Caco-2 (cell line): Measurements from ENCODE around the gene FAH. TPM values are rescaled to one million over a fixed set of nuclear protein-coding genes. Genes with fewer than 3 reads are reported as not detected.

Source experiments
- BruUV-seq: library from RNA; stranded (reverse); fragments of 400-500 nt; replicated peaks from 2 replicates; lab custom pipeline; 2021; lab: Mats Ljungman, UMichigan
- CTCF ChIA-PET: fragments of 300-600 bp; sonication (Branson Sonifier 250); formaldehyde crosslinking; loops from one replicate; lab custom pipeline; 2022; ENCODE audit warnings: antibody characterized with exemption; lab: Charles Lee
- POLR2A ChIA-PET: fragments of 300-600 bp; sonication (Branson Sonifier 250); formaldehyde crosslinking; loops from one replicate; lab custom pipeline; 2022; ENCODE audit warnings: antibody characterized with exemption; lab: Charles Lee
- DNase-seq, 2 experiments: peaks; one replicate each; pipeline versions ENCODE4 v3.0.0 to v3.0.0-alpha.2; 2020 to 2022
- H3K27me3 ChIP-seq: replicated peaks from 2 replicates; pipeline ENCODE4 v1.6.0; 2011; ENCODE audit warnings: low read length; ENCODE audit not compliant: control insufficient read depth, insufficient read depth
- H3K36me3 ChIP-seq: 2 replicates; pipeline ENCODE4 v1.5.1; 2011; ENCODE audit warnings: low read length; ENCODE audit not compliant: control insufficient read depth, insufficient read depth
- H3K4me1 ChIP-seq: fragments of 250-450 bp; sonication (Bioruptor Pico); 2 replicates; pipeline ENCODE4 v1.5.1; 2020; ENCODE audit warnings: mild to moderate bottlenecking
- H3K4me3 ChIP-seq: 2 replicates; pipeline ENCODE4 v1.5.1; 2011; ENCODE audit warnings: low read depth, mild to moderate bottlenecking, control low read depth, low read length
- H3K9me3 ChIP-seq: fragments of 250-450 bp; sonication (Bioruptor Pico); 2 replicates; pipeline ENCODE4 v1.5.1; 2020; ENCODE audit warnings: mild to moderate bottlenecking, moderate library complexity
- H3K27ac Mint-ChIP-seq: one replicate; pipeline ENCODE4 v1.8.0; 2022; ENCODE audit warnings: mixed read lengths; ENCODE audit not compliant: unreplicated experiment
- H3K27me3 Mint-ChIP-seq: one replicate; pipeline ENCODE4 v1.8.0; 2022; ENCODE audit warnings: mixed read lengths; ENCODE audit not compliant: insufficient read depth, unreplicated experiment
- H3K36me3 Mint-ChIP-seq: one replicate; pipeline ENCODE4 v1.8.0; 2022; ENCODE audit warnings: mild to moderate bottlenecking, mixed read lengths; ENCODE audit not compliant: insufficient read depth, unreplicated experiment
- H3K4me1 Mint-ChIP-seq: one replicate; pipeline ENCODE4 v1.8.0; 2022; ENCODE audit warnings: low read depth, mixed read lengths; ENCODE audit not compliant: unreplicated experiment
- H3K4me3 Mint-ChIP-seq: one replicate; pipeline ENCODE4 v1.8.0; 2022; ENCODE audit warnings: mild to moderate bottlenecking, moderate library complexity, mixed read lengths; ENCODE audit not compliant: unreplicated experiment
- H3K9me3 Mint-ChIP-seq: one replicate; pipeline ENCODE4 v1.8.0; 2022; ENCODE audit warnings: mixed read lengths; ENCODE audit not compliant: unreplicated experiment
- intact Hi-C: fragments of 100-400 bp; cut with micrococcal nuclease; formaldehyde crosslinking; loops from one replicate; pipeline ENCODE4 v1.10.0; 2022; ENCODE audit not compliant: unreplicated experiment
- total RNA-seq: library from RNA; stranded (reverse); gene quantifications from 2 replicates; pipeline ENCODE4 v1.2.3, GENCODE V29; 2022
- TF ChIP-seq, protein P1 (sequence below), 2 experiments: fragments of 200-600 bp in 1 of 2; IDR thresholded peaks; 1 replicate in 1 of 2; 2 replicates in 1 of 2; pipeline versions ENCODE4 v1.5.1 to v1.8.0; 2011 to 2022; ENCODE audit warnings: antibody characterized with exemption in 1 of 2, control low read depth in 1 of 2, inconsistent platforms in 1 of 2, low read depth in 1 of 2, low read length in 1 of 2, mild to moderate bottlenecking in 1 of 2, moderate library complexity in 1 of 2; ENCODE audit not compliant: insufficient read depth in 1 of 2, severe bottlenecking in 1 of 2, unreplicated experiment in 1 of 2

The FAH gene
- total RNA-seq, 1 experiment from 2014 or later: 20.4 TPM

DNA sequence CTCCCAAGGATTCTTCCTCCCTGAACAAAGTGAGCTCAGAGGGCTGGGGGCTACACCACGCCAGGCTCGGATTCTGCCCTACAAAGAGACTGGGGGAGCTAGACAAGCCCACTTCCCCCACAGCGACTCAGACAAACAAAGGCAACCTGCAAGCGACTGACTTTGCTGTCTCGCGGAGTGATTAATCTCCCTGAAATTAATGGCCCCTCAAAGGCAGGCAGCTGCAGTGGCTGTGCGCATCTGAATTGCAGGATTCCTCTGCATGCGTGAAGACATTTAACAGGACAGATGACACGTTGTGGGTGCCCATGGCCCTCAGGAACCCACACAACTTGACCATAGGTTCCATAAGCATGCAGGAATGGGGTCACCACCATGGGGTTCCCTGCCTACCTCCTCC, 80.8 kb downstream of the FAH start:
- CTCF ChIA-PET: no interaction called here
- H3K4me1 ChIP-seq: no peaks in the 10 kb centered on the region
- intact Hi-C loops: no loop called here
- TF ChIP-seq, protein P1, sequence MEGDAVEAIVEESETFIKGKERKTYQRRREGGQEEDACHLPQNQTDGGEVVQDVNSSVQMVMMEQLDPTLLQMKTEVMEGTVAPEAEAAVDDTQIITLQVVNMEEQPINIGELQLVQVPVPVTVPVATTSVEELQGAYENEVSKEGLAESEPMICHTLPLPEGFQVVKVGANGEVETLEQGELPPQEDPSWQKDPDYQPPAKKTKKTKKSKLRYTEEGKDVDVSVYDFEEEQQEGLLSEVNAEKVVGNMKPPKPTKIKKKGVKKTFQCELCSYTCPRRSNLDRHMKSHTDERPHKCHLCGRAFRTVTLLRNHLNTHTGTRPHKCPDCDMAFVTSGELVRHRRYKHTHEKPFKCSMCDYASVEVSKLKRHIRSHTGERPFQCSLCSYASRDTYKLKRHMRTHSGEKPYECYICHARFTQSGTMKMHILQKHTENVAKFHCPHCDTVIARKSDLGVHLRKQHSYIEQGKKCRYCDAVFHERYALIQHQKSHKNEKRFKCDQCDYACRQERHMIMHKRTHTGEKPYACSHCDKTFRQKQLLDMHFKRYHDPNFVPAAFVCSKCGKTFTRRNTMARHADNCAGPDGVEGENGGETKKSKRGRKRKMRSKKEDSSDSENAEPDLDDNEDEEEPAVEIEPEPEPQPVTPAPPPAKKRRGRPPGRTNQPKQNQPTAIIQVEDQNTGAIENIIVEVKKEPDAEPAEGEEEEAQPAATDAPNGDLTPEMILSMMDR (IDR thresholded peaks at IDR 0.05; ENCODE audit: insufficient read depth in 1 of 2, low read depth in 1 of 2, low read length in 1 of 2, severe bottlenecking in 1 of 2, unreplicated experiment in 1 of 2): no peak
- Mint-ChIP-seq H3K4me3 (no peak overlapping the region), H3K4me1 (no peaks in the 10 kb centered on the region), H3K36me3 (no peaks in the 10 kb centered on the region), H3K27ac (no peak overlapping the region), H3K9me3 (no peaks in the 10 kb centered on the region), H3K27me3 (peaks cover 5% of the 10 kb centered on the region)
- no peak for DNase-seq
- no peak overlapping the region for H3K4me3 ChIP-seq
- BruUV-seq: no TSS peak
- no peaks in the 10 kb centered on the region for H3K36me3 ChIP-seq
- POLR2A ChIA-PET: no interaction called here
- no peaks in the 10 kb centered on the region for H3K9me3 ChIP-seq
- no peaks in the 10 kb centered on the region for H3K27me3 ChIP-seq

GRCh38 chr15:80234883-80235282, 82.1 kb downstream of the FAH start:
- POLR2A ChIA-PET: no interaction called here
- CTCF ChIA-PET: no interaction called here

More at GRCh38 chr15:80234883-80235282, 82.1 kb downstream of the FAH start:
- H3K4me1 Mint-ChIP-seq: no peaks in the 10 kb centered on the region
- H3K27me3 Mint-ChIP-seq: peaks cover 3% of the 10 kb centered on the region
- H3K4me3 ChIP-seq: no peak overlapping the region
- no peaks in the 10 kb centered on the region for H3K36me3 ChIP-seq
- no peak overlapping the region for H3K27ac Mint-ChIP-seq
- no peaks in the 10 kb centered on the region for H3K27me3 ChIP-seq
- no peaks in the 10 kb centered on the region for H3K9me3 ChIP-seq
- H3K36me3 Mint-ChIP-seq: no peaks in the 10 kb centered on the region
- BruUV-seq: no TSS peak
- H3K4me3 Mint-ChIP-seq: no peak overlapping the region
- peak; percentile 45 to 55 for DNase-seq
- H3K9me3 Mint-ChIP-seq: no peaks in the 10 kb centered on the region
- TF ChIP-seq, protein P1 (IDR thresholded peaks at IDR 0.05; ENCODE audit: insufficient read depth in 1 of 2, low read depth in 1 of 2, low read length in 1 of 2, severe bottlenecking in 1 of 2, unreplicated experiment in 1 of 2): peak; percentile 43 to 50
- intact Hi-C loops: no loop called here
- no peaks in the 10 kb centered on the region for H3K4me1 ChIP-seq

Other genes starting within 250 kb of the FAH start
- not detected in 2 replicates for gene BCL2A1, start 181.8 kb upstream of the FAH start, total RNA-seq
- 40.5 and 44.7 TPM in 2 replicates for gene ZFAND6, start 93.3 kb upstream of the FAH start, total RNA-seq
- gene CTXND1, start 99.2 kb downstream of the FAH start, total RNA-seq: 0.05 and 0.14 TPM in 2 replicates